K562 (cell line): ENCODE results near the gene SND1. TPM values are rescaled to one million over a fixed set of nuclear protein-coding genes. Genes with fewer than 3 reads are reported as not detected.
A peak's percentile ranks its signal among the peaks of the same experiment; 100 is the strongest.

Experiments used
- ATAC-seq: fragments of 200-7000 bp; cut with Tn5 transposase; 3 replicates; pipeline ENCODE4 v1.9.1; 2020; ENCODE audit warnings: moderate library complexity
- BruUV-seq: library from RNA; stranded (reverse); fragments of 400-500 nt; replicated peaks from 2 replicates; lab custom pipeline; 2021; lab: Mats Ljungman, UMichigan
- CTCF ChIA-PET: fragments of 300-600 bp; formaldehyde crosslinking; extraction: SDS; loops from one replicate; lab custom pipeline; 2021; ENCODE audit warnings: low intra/inter-chr PET ratio; lab: Yijun Ruan, JAX
- POLR2A ChIA-PET: fragments of 300-600, 350-650 bp; sonication (Branson Sonifier 250); formaldehyde crosslinking; extraction: SDS; loops from one replicate; lab custom pipeline; 2021; ENCODE audit warnings: antibody characterized with exemption, inconsistent platforms; lab: Yijun Ruan, JAX
- DNase-seq, 4 experiments: peaks; one replicate each; pipeline versions ENCODE4 v3.0.0 to v3.0.0-alpha.2; 2011 to 2018; ENCODE audit warnings: low spot score in 3 of 4, mixed read lengths in 3 of 4; ENCODE audit errors: extremely low read depth in 1 of 4
- FAIRE-seq: peaks from 2 replicates; lab custom pipeline; 2011; peaks lifted over from hg19 to GRCh38; lab: Jason Lieb, UNC
- H2AFZ ChIP-seq: 2 replicates; pipeline ENCODE4 v1.6.0; 2011; ENCODE audit warnings: low read depth, low read length, control low read depth, inconsistent platforms
- H3K27ac ChIP-seq: fragments of 200-600 bp; 3 replicates; pipeline ENCODE4 v1.8.0; 2011; ENCODE audit warnings: low read depth, mild to moderate bottlenecking, control low read depth, inconsistent platforms, low read length, moderate library complexity, mixed read lengths; ENCODE audit errors: extremely low read depth
- H3K27me3 ChIP-seq, 2 experiments: fragments of 300-600 bp in 1 of 2; 2 replicates in 1 of 2; 3 replicates in 1 of 2; pipeline versions ENCODE4 v1.6.0 to v1.8.0; 2011; ENCODE audit warnings: inconsistent platforms in 2 of 2, low read length in 2 of 2, mild to moderate bottlenecking in 1 of 2, mixed read lengths in 1 of 2, moderate library complexity in 1 of 2; ENCODE audit not compliant: control insufficient read depth in 2 of 2, insufficient read depth in 2 of 2
- H3K36me3 ChIP-seq: fragments of 300-600 bp; 3 replicates; pipeline ENCODE4 v1.8.0; 2011; ENCODE audit warnings: mild to moderate bottlenecking, low read length, inconsistent platforms; ENCODE audit not compliant: control insufficient read depth, insufficient read depth
- H3K4me1 ChIP-seq, 2 experiments: fragments of 200-600 bp in 1 of 2; replicated peaks in 1 of 2; 2 replicates in 1 of 2; 3 replicates in 1 of 2; pipeline versions ENCODE4 v1.5.1 to v1.8.0; 2011; ENCODE audit warnings: inconsistent platforms in 2 of 2, low read length in 2 of 2, mild to moderate bottlenecking in 1 of 2, mixed read lengths in 1 of 2, moderate library complexity in 1 of 2; ENCODE audit not compliant: control insufficient read depth in 2 of 2, insufficient read depth in 2 of 2
- H3K4me2 ChIP-seq: 2 replicates; pipeline ENCODE4 v1.6.1; 2011; ENCODE audit warnings: low read length, control low read depth, inconsistent platforms, mixed read lengths; ENCODE audit not compliant: insufficient read depth
- H3K4me3 ChIP-seq: fragments of 200-600 bp; sonication (generic), shearing (Covaris generic); 2 replicates; pipeline ENCODE4 v1.5.1; 2016; ENCODE audit warnings: control low read depth, inconsistent platforms
- H3K79me2 ChIP-seq: fragments of 200-600 bp; 3 replicates; pipeline ENCODE4 v1.8.0; 2011; ENCODE audit warnings: low read length, inconsistent platforms; ENCODE audit not compliant: control insufficient read depth, insufficient read depth
- H3K9ac ChIP-seq, 2 experiments: 2 replicates each; pipeline versions ENCODE4 v1.6.0 to v1.6.1; 2011; ENCODE audit warnings: low read depth in 2 of 2, low read length in 2 of 2, control low read depth in 1 of 2, inconsistent platforms in 1 of 2, mild to moderate bottlenecking in 1 of 2, mixed read lengths in 1 of 2; ENCODE audit not compliant: insufficient read depth in 1 of 2
- H3K9me1 ChIP-seq: one replicate; pipeline ENCODE4 v1.6.0; 2011; ENCODE audit warnings: inconsistent platforms, mild to moderate bottlenecking, low read length, moderate library complexity; ENCODE audit not compliant: control insufficient read depth, insufficient read depth
- H3K9me3 ChIP-seq: replicated peaks from 2 replicates; pipeline ENCODE4 v1.5.1; 2011; ENCODE audit warnings: low read depth, low read length, inconsistent platforms; ENCODE audit not compliant: control insufficient read depth, insufficient read depth
- H4K20me1 ChIP-seq: replicated peaks from 2 replicates; pipeline ENCODE4 v1.6.1; 2011; ENCODE audit warnings: low read length, inconsistent platforms, mixed read lengths; ENCODE audit not compliant: control insufficient read depth, insufficient read depth
- ARID4B ChIP-seq: sonication (generic); formaldehyde crosslinking; IDR thresholded peaks from 2 replicates; pipeline ENCODE4 v1.8.0; 2022; ENCODE audit warnings: mild to moderate bottlenecking, missing genetic modification reagents
- BRD4 ChIP-seq: fragments of 200-600 bp; sonication (generic); IDR thresholded peaks from 2 replicates; pipeline ENCODE4 v1.6.1; 2017; ENCODE audit warnings: inconsistent platforms
- CTBP1 ChIP-seq: fragments of 450-650 bp; IDR thresholded peaks from 2 replicates; pipeline ENCODE4 v1.6.1; 2016; ENCODE audit warnings: borderline replicate concordance
- HOXB6 ChIP-seq: fragments of 250-450 bp; sonication (Bioruptor Pico); IDR thresholded peaks from 2 replicates; pipeline ENCODE4 v1.5.1; 2022; ENCODE audit warnings: mild to moderate bottlenecking, borderline replicate concordance
- JUND ChIP-seq, 2 experiments: IDR thresholded peaks; 2 replicates in 1 of 2; 3 replicates in 1 of 2; pipeline ENCODE4 v1.6.1; 2011; ENCODE audit warnings: borderline replicate concordance in 2 of 2, low read depth in 2 of 2, low read length in 2 of 2, improper control_type of control experiment in 1 of 2, missing biosample characterization in 1 of 2, missing genetic modification characterization in 1 of 2, missing genetic modification reagents in 1 of 2
- MCM3 ChIP-seq: fragments of 450-650 bp; IDR thresholded peaks from 2 replicates; pipeline ENCODE4 v1.6.1; 2016
- MEF2A ChIP-seq: IDR thresholded peaks from 2 replicates; pipeline ENCODE4 v1.6.1; 2011; ENCODE audit warnings: low read depth, mild to moderate bottlenecking, low read length, moderate library complexity; ENCODE audit not compliant: control insufficient read depth
- PCBP2 ChIP-seq: fragments of 200-400 bp; formaldehyde crosslinking; IDR thresholded peaks from 2 replicates; pipeline ENCODE4 v1.6.1; 2018; ENCODE audit warnings: low read length, low read depth, mild to moderate bottlenecking, moderate library complexity; ENCODE audit not compliant: poor library complexity, severe bottlenecking
- POLR2G ChIP-seq: fragments of 200-400 bp; formaldehyde crosslinking; IDR thresholded peaks from 2 replicates; pipeline ENCODE4 v1.6.1; 2017; ENCODE audit warnings: low read depth, mild to moderate bottlenecking, antibody characterized with exemption, low read length, moderate library complexity
- ZBTB2 ChIP-seq: fragments of 450-650 bp; IDR thresholded peaks from 2 replicates; pipeline ENCODE4 v1.6.1; 2016; ENCODE audit warnings: antibody characterized with exemption
- ZBTB7A ChIP-seq: IDR thresholded peaks from 2 replicates; pipeline ENCODE4 v1.6.1; 2011; ENCODE audit warnings: low read depth, mild to moderate bottlenecking, low read length, moderate library complexity, borderline replicate concordance; ENCODE audit not compliant: control insufficient read depth
- ZC3H11A ChIP-seq: IDR thresholded peaks from 2 replicates; pipeline ENCODE4 v1.6.1; 2012; ENCODE audit warnings: low read depth, low read length, improper control_type of control experiment
- WGBS: fragments of 100-300 bp; shearing (Covaris generic); methylation state at CpG from one replicate; pipeline ENCODE4 v1.1.6; 2016; ENCODE audit warnings: low coverage, mixed read lengths; ENCODE audit not compliant: insufficient coverage; ENCODE audit errors: missing lambda C conversion rate; 5-methylcytosine and 5-hydroxymethylcytosine counted together
- in situ Hi-C: fragments of 300-500 bp; cut with MboI; formaldehyde crosslinking; loops from 4 replicates; pipeline ENCODE4 v1.15.0; 2018; ENCODE audit warnings: inconsistent platforms, mixed read lengths
- intact Hi-C: fragments of 100-400 bp; cut with micrococcal nuclease; formaldehyde crosslinking; loops from 2 replicates; pipeline ENCODE4 v1.14.2; 2022
- polyA plus RNA-seq, 8 experiments: library from polyadenylated mRNA; depleted of rRNA in 4 of 8; stranded (reverse) in 5 of 8; unstranded in 3 of 8; fragments of >200 nt; fragmentation: Nextera tagmentation in 2 of 8; fragmentation: Illumina TruSeq in 1 of 8; extraction: Ambion mirVana in 2 of 8; extraction: Trizol in 1 of 8; gene quantifications; 2 replicates each; pipeline versions ENCODE4 v1.2.1 to v1.2.3, GENCODE V29; 2011 to 2014; ENCODE audit warnings: inconsistent platforms in 1 of 8, missing spikeins in 1 of 8
- total RNA-seq, 7 experiments: library from RNA; depleted of rRNA in 6 of 7; stranded (reverse); fragments of >200 nt in 6 of 7; fragmentation: Illumina TruSeq in 2 of 7; extraction: Trizol in 2 of 7; gene quantifications; 2 replicates each; pipeline versions ENCODE4 v1.2.1 to v1.2.3, GENCODE V29; 2011 to 2021; ENCODE audit warnings: low replicate concordance in 1 of 7
- TF ChIP-seq, protein P1 (sequence below): fragments of 250-450 bp; sonication (Bioruptor Pico); IDR thresholded peaks from 2 replicates; pipeline ENCODE4 v1.4.0; 2020; ENCODE audit warnings: mild to moderate bottlenecking, moderate library complexity

Gene SND1
- total and polyA plus RNA-seq, 9 of the 15 experiments (the other 6 are each of a cell fraction or from before 2014, with no cell fraction given): 46.5 to 307 (median 191) TPM

DNA sequence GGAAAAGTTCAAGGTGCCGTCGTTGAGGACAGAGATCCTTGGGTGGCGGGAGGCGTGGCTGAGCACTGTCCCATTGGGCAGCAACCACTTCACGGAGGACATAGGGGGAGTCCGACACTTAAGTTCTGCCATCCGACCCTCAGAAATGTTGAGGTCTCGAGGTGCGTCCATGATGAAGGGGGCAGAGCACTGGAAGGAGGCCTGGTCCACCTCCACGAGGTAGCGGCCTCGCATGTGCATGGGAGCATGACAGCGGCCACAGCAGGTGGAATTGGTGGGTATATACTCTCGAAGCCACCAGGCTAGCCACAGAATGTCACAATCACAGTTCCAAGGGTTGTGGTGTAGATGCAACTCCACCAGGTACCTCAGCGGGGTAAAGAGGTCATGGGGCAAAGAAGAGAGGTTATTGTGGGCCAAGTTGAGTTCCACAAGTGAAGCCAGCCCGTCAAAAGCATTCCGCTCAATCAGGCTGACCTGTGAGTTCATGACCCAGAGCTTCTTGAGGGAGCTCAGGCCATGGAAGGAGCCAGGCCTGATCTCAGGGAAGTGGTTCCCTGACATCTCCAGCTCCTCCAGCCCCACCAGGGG lies 377.5 kb downstream of the SND1 start (continued):
- TF ChIP-seq MCM3 (no peak), PCBP2 (no peak), ZC3H11A (no peak), ZBTB7A (no peak), JUND (IDR thresholded peaks at IDR 0.05; ENCODE audit: borderline replicate concordance, low read depth, low read length) (no peak), JUND (tag; IDR thresholded peaks at IDR 0.05; ENCODE audit: borderline replicate concordance, low read depth, low read length) (no peak), CTBP1 (no peak)
- TF ChIP-seq, protein P1, sequence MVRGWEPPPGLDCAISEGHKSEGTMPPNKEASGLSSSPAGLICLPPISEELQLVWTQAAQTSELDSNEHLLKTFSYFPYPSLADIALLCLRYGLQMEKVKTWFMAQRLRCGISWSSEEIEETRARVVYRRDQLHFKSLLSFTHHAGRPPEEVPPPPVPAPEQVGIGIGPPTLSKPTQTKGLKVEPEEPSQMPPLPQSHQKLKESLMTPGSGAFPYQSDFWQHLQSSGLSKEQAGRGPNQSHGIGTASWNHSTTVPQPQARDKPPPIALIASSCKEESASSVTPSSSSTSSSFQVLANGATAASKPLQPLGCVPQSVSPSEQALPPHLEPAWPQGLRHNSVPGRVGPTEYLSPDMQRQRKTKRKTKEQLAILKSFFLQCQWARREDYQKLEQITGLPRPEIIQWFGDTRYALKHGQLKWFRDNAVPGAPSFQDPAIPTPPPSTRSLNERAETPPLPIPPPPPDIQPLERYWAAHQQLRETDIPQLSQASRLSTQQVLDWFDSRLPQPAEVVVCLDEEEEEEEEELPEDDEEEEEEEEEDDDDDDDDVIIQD: no peak
- TF ChIP-seq, all 486 proteins: peak for 0

DNA sequence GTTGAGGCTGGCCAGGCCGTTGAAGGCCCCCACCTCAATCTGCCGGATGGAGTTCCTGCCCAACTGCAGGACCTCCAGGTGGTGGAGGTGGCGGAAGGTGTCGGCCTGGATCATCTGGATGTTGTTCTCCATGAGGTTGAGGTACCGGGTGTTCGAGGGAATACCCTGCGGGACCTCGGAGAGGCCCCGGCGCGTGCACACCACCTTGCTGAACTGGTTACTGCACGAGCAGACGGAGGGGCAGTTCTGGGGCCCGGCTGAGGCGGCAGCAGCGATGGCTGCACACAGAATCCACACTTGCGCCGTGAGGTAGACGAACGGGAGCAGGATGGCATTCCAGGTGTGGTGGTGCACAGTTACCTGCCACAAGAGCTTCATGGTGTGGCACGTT lies 378.3 kb downstream of the SND1 start:
- intact Hi-C loops (no loop called here), in situ Hi-C loops (no loop called here)
- FAIRE-seq: no peak
- no peak overlapping the region for H3K9ac ChIP-seq
- no peak overlapping the region for H3K27ac ChIP-seq
- H4K20me1 ChIP-seq: no peaks in the 10 kb centered on the region; the same call in 1 of the 2 replicates
- H3K9me3 ChIP-seq: peaks cover 13% of the 10 kb centered on the region
- H2AFZ ChIP-seq: no peak overlapping the region
- H3K9me1 ChIP-seq: no peaks in the 10 kb centered on the region
- H3K79me2 ChIP-seq: peaks cover 4% of the 10 kb centered on the region; the same call in 1 of the 3 replicates
- no peaks in the 10 kb centered on the region for H3K27me3 ChIP-seq
- ChIA-PET CTCF (no interaction called here), POLR2A (no interaction called here)
- peaks cover 42% of the 10 kb centered on the region for H3K36me3 ChIP-seq
- H3K4me1 ChIP-seq: peaks cover 0 to 10% of the 10 kb centered on the region in 2 experiments; a peak in 1 of 5 replicates
- no peak overlapping the region for H3K4me2 ChIP-seq
- no peak for DNase-seq
- no peak for ATAC-seq
- no peak overlapping the region for H3K4me3 ChIP-seq
- BruUV-seq: no TSS peak
- WGBS: 97% methylated on average over 21 of the region's 21 CpGs
- TF ChIP-seq ARID4B (CRISPR knock-in tag): no peak
- no peak for TF ChIP-seq BRD4
- no peak for TF ChIP-seq MEF2A
- TF ChIP-seq ZBTB2: no peak
- no peak for TF ChIP-seq HOXB6 (CRISPR knock-in tag)
- peak; percentile 59 for TF ChIP-seq POLR2G
